Activated naive CD8-positive, alpha-beta T cell treated with anti-CD3 and anti-CD28 coated beads, Interleukin-2, amount 50 U/mL, for 24 hours (primary cell): ENCODE results near the gene CCDC15.
A peak's percentile ranks its signal among the peaks of the same experiment; 100 is the strongest.

Experiments
- ATAC-seq: fragments of 150-1000 bp; cut with Tn5 transposase; one replicate; pipeline ENCODE4 v1.10.0; 2021
- DNase-seq: peaks from one replicate; pipeline ENCODE4 v3.0.0; 2021
- H3K27ac Mint-ChIP-seq: one replicate; pipeline ENCODE4 v1.8.0; 2021; ENCODE audit warnings: mild to moderate bottlenecking, mixed read lengths
- H3K27me3 Mint-ChIP-seq: one replicate; pipeline ENCODE4 v1.8.0; 2021; ENCODE audit warnings: mixed read lengths
- H3K36me3 Mint-ChIP-seq: one replicate; pipeline ENCODE4 v1.8.0; 2021; ENCODE audit warnings: low read depth, mixed read lengths
- H3K4me1 Mint-ChIP-seq: one replicate; pipeline ENCODE4 v1.8.0; 2021; ENCODE audit warnings: mixed read lengths
- H3K4me3 Mint-ChIP-seq: one replicate; pipeline ENCODE4 v1.8.0; 2021; ENCODE audit warnings: mild to moderate bottlenecking, moderate library complexity, mixed read lengths
- H3K9me3 Mint-ChIP-seq: one replicate; pipeline ENCODE4 v1.8.0; 2021; ENCODE audit warnings: mixed read lengths

The CCDC15 gene

GRCh38 chr11:124935548-124936514 is 18.2 kb upstream of the CCDC15 start, which contains the start of gene HEPACAM:
TSS of gene HEPACAM (minus strand) at chr11:124936047. CDS start at chr11:124936006, 41 bp downstream.
- H3K36me3 Mint-ChIP-seq: no peaks in the 10 kb centered on the region
- ATAC-seq (no peak), DNase-seq (no peak)
- peaks cover 2% of the 10 kb centered on the region for H3K27me3 Mint-ChIP-seq
- H3K4me3 Mint-ChIP-seq: no peak within 1 kb of the TSS
- H3K9me3 Mint-ChIP-seq: no peaks in the 10 kb centered on the region
- H3K4me1 Mint-ChIP-seq: peaks cover 2% of the 10 kb centered on the region
- no peak within 1 kb of the TSS for H3K27ac Mint-ChIP-seq

- no peaks in the 10 kb centered on the region for H3K4me1 Mint-ChIP-seq
- no peaks in the 10 kb centered on the region for H3K36me3 Mint-ChIP-seq
- no peaks in the 10 kb centered on the region for H3K9me3 Mint-ChIP-seq
- DNase-seq (no peak), ATAC-seq (no peak)
- H3K27ac Mint-ChIP-seq: no peak overlapping the region
- H3K4me3 Mint-ChIP-seq: no peak overlapping the region
- H3K27me3 Mint-ChIP-seq: peaks cover 2% of the 10 kb centered on the region
These were observed 16.6 kb upstream of the CCDC15 start for GRCh38 chr11:124937336-124937935.

- Mint-ChIP-seq H3K9me3 (no peaks in the 10 kb centered on the region), H3K27ac (no peak overlapping the region), H3K4me1 (peaks cover 7% of the 10 kb centered on the region), H3K36me3 (no peaks in the 10 kb centered on the region), H3K27me3 (peaks cover 2% of the 10 kb centered on the region), H3K4me3 (no peak overlapping the region)
- DNase-seq: no peak
- ATAC-seq: no peak
These were observed 15.7 kb upstream of the CCDC15 start for GRCh38 chr11:124938206-124938765.

DNA sequence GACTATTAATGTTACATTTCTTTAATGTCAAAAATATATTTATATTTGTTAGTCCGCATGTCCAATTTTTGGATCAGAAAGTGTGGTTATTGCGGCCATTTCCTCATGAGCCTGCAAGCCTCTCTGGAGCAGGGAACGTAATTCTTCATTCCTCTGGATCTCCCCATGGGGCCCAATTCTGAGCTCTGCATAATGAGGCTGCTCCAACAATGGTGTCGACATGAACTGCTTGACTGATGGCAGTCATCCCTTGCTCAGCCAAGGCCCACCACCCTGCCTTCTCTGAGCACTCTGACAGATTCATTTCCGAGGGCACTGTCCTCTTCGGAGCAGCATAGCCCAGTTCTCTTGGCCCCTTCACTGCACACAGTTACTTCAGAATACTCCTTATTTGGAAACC is 15.0 kb upstream of the CCDC15 start:
- Mint-ChIP-seq H3K36me3 (no peaks in the 10 kb centered on the region), H3K27me3 (peaks cover 2% of the 10 kb centered on the region), H3K4me1 (peaks cover 13% of the 10 kb centered on the region), H3K9me3 (no peaks in the 10 kb centered on the region), H3K27ac (no peak overlapping the region), H3K4me3 (no peak overlapping the region)
- DNase-seq (no peak), ATAC-seq (no peak)

- no peaks in the 10 kb centered on the region for H3K36me3 Mint-ChIP-seq
- no peaks in the 10 kb centered on the region for H3K27me3 Mint-ChIP-seq
- no peaks in the 10 kb centered on the region for H3K9me3 Mint-ChIP-seq
- ATAC-seq: no peak
- H3K4me1 Mint-ChIP-seq: peaks cover 13% of the 10 kb centered on the region
- H3K27ac Mint-ChIP-seq: no peak overlapping the region
- no peak overlapping the region for H3K4me3 Mint-ChIP-seq
- no peak for DNase-seq
These were observed 12.3 kb upstream of the CCDC15 start for GRCh38 chr11:124941703-124942102.

DNA sequence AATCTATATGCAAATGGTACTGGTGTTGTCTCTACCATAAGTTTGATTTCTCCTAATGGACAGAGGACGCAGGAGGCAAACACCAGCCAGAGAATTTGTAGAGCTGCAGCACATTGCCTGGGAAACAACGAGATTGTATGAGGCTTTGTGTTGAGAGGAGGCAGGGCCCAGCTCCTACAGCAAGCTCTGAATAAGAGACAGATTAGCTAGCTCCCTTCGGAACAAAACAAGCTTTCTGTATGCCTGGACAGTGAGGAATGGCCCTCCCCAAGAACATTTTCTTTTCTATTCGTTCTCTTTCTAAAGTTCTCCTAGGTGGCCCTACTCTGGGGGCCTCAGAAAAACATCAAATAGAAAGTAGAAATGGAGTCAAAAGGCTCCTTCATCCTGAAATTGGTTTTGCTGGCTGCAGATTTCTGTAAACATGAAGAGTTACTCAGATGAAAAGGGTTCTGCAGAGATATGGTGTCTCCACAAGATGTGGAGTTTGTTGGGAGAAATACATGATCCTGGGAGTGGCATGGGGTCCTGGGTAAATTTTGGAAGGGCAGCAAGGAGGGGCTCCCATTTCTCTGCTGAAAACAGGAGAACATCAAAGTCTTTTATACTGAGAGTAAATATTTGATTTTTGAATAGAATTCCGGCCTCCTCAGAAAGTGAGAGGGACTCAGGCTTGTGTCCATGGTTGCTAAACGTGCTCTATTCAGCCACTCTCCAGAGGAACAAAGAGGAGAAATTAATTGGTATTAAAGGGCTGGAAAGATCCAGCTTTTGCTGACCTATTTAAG is 11.3 kb upstream of the CCDC15 start:
- Mint-ChIP-seq H3K4me1 (peaks cover 13% of the 10 kb centered on the region), H3K36me3 (no peaks in the 10 kb centered on the region), H3K27ac (no peak overlapping the region), H3K4me3 (no peak overlapping the region), H3K27me3 (no peaks in the 10 kb centered on the region), H3K9me3 (no peaks in the 10 kb centered on the region)
- no peak for DNase-seq
- no peak for ATAC-seq

DNA sequence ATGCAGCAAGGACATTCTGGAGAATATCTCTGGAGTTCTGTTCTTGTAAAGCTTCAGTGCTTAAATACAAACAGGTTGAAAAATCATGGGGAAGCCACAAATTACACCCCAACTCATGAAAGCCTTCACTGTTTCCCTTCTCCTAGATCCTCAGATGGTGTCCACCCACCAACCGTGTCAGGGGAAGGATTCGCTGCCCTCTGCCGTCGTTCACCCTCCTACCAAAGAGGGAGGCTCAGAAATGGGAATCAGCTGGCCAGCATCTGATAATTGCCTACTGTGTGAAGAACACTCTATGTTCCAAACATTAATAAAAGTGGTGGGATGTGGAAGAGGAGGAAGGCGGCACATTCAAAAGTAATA is 10.8 kb upstream of the CCDC15 start:
- Mint-ChIP-seq H3K27me3 (no peaks in the 10 kb centered on the region), H3K27ac (no peak overlapping the region), H3K4me1 (peaks cover 13% of the 10 kb centered on the region), H3K36me3 (peaks cover under 1% of the 10 kb centered on the region), H3K4me3 (no peak overlapping the region), H3K9me3 (peaks cover 6% of the 10 kb centered on the region)
- ATAC-seq: no peak
- no peak for DNase-seq

DNA sequence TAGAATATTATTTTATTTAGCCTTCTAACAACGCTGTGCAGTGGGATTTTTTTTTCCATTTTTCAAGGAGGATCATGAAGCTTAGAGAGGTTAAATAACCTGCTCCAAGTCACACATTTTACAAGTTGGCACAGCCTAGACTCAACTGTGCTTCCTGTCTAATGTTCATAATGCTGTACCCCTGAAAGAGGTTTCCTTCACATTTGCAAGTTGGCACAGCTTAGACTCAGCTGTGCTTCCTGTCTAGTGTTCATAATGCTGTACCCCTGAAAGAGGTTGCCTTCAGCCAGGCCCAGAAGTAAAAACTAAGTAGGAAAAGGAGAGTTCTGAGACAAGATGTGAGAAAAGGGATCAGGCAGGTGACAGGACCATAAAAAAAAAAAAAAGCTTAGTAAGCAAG is 10.3 kb upstream of the CCDC15 start:
- Mint-ChIP-seq H3K4me3 (no peak overlapping the region), H3K27ac (no peak overlapping the region), H3K4me1 (peaks cover 13% of the 10 kb centered on the region), H3K27me3 (no peaks in the 10 kb centered on the region), H3K36me3 (peaks cover 3% of the 10 kb centered on the region), H3K9me3 (peaks cover 11% of the 10 kb centered on the region)
- peak; percentile 20 for ATAC-seq
- no peak for DNase-seq

GRCh38 chr11:124944565-124944964 is 9.4 kb upstream of the CCDC15 start:
- H3K9me3 Mint-ChIP-seq: peaks cover 11% of the 10 kb centered on the region
- H3K36me3 Mint-ChIP-seq: peaks cover 3% of the 10 kb centered on the region
- no peak overlapping the region for H3K27ac Mint-ChIP-seq
- ATAC-seq (no peak), DNase-seq (no peak)
- peaks cover 18% of the 10 kb centered on the region for H3K4me1 Mint-ChIP-seq
- H3K27me3 Mint-ChIP-seq: no peaks in the 10 kb centered on the region
- no peak overlapping the region for H3K4me3 Mint-ChIP-seq

DNA sequence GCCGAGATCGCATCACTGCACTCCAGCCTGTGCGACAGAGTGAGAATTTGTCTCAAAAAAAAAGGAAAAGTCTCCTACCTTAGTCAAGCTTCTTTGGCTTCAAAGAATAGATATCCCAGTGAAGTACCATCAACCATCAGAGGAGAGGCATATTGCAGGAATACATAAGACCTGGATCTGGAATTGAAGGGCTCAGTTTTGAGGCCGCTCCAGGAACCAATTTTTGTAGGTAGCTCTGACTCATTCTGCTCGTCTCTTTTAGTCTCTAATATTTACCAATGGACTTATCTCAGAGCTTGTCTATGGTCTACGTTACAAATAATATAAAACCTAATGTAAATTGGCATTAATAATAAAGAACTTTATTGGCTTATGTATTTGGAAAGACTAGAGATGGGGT is 8.2 kb upstream of the CCDC15 start:
- DNase-seq (no peak), ATAC-seq (no peak)
- Mint-ChIP-seq H3K9me3 (peaks cover 11% of the 10 kb centered on the region), H3K4me1 (peaks cover 20% of the 10 kb centered on the region), H3K27me3 (no peaks in the 10 kb centered on the region), H3K27ac (no peak overlapping the region), H3K36me3 (peaks cover 3% of the 10 kb centered on the region), H3K4me3 (no peak overlapping the region)

DNA sequence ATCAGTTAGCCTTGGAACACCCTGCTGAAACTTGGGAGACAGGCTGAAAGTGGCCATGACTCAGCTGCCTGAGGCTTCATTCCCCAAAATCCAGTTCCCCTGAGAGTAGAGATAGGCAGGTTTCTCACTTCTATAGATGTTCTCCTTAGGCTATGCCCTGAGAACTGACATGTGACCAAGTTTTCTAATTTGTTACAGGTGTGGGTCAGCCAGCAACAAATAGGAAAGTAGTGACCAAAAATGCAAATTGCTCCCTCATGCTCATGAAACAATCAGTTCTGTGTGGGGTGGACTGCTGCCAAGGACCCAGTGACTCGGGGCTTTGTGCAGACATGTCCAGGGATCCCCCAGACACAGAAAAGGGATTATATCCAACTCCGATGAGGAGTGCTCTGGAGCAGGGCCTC is 7.3 kb upstream of the CCDC15 start:
- Mint-ChIP-seq H3K9me3 (peaks cover 11% of the 10 kb centered on the region), H3K4me1 (peaks cover 20% of the 10 kb centered on the region), H3K4me3 (no peak overlapping the region), H3K27me3 (no peaks in the 10 kb centered on the region), H3K36me3 (peaks cover 3% of the 10 kb centered on the region), H3K27ac (no peak overlapping the region)
- no peak for ATAC-seq
- no peak for DNase-seq

DNA sequence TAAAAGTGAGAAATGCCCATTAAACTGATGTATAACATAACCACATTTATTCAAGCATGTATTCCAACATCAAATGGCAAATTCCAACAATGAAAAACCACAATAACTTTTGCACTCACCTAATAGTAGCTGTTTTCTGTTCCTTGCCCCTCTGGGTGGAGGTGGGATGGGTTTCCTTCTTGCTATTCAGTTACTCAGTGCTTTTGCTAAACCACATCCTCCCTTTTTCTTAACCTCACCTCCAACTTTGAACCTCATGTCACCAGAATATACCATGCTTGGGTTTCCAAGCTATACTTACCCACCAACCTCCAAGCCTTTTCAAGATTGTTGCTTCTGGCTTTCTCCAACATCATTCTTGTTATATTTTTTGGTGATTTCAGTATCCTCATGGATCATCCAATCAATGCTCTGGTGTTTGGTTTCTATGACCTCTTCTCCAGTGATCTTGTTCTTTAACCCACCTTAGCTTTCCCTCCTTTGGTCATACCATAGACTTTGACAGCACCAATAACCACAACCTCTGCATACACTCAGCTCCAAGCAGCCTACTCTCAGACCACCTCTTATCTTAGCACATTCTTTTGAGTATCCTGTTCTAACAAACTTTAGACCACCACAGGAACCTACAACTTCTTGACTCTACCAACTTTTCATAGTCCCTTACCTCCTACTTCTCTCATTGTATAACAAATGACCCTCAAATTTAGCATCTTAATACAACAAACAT is 3.2 kb upstream of the CCDC15 start:
- ATAC-seq: no peak
- Mint-ChIP-seq H3K36me3 (peaks cover 3% of the 10 kb centered on the region), H3K9me3 (peaks cover 11% of the 10 kb centered on the region), H3K27me3 (no peaks in the 10 kb centered on the region), H3K4me1 (peaks cover 7% of the 10 kb centered on the region), H3K27ac (no peak overlapping the region), H3K4me3 (no peak overlapping the region)
- no peak for DNase-seq

- DNase-seq (no peak), ATAC-seq (no peak)
- Mint-ChIP-seq H3K9me3 (peaks cover 11% of the 10 kb centered on the region), H3K4me1 (peaks cover 7% of the 10 kb centered on the region), H3K4me3 (no peak overlapping the region), H3K27me3 (no peaks in the 10 kb centered on the region), H3K36me3 (peaks cover 3% of the 10 kb centered on the region), H3K27ac (no peak overlapping the region)
These were observed 2.7 kb upstream of the CCDC15 start for GRCh38 chr11:124951341-124951740.

DNA sequence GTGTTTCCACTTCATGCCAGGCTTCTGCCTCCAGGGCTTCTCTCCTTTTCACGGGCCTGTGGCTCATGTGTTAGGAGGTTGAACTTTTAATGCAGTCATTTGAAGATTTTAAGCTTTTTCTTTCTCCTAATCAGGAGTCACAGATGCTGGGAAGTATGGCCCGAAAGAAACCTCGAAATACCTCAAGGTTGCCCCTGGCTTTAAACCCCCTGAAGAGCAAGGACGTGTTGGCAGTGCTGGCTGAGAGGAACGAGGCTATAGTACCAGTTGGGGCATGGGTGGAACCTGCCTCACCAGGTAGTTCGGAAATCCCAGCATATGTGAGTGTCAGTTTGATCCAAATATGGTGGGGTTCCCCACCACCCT is 571 bp downstream of the CCDC15 start:
- H3K36me3 Mint-ChIP-seq: no peaks in the 10 kb centered on the region
- no peak overlapping the region for H3K27ac Mint-ChIP-seq
- no peak for DNase-seq

More for the DNA sequence above, 571 bp downstream of the CCDC15 start:
- no peak for ATAC-seq
- no peaks in the 10 kb centered on the region for H3K27me3 Mint-ChIP-seq
- H3K4me1 Mint-ChIP-seq: peaks cover 2% of the 10 kb centered on the region
- H3K9me3 Mint-ChIP-seq: no peaks in the 10 kb centered on the region
- no peak overlapping the region for H3K4me3 Mint-ChIP-seq
